DOHH2 (cell line): ENCODE measurements around the gene IRF9.

Experiments used
- H3F3A ChIP-seq: fragments of 200-600 bp; sonication (generic), shearing (Covaris generic); 2 replicates; pipeline ENCODE4 v1.6.0; 2016; ENCODE audit warnings: antibody characterized with exemption, mild to moderate bottlenecking; ENCODE audit not compliant: control insufficient read depth, insufficient read depth
- H3K27ac ChIP-seq: fragments of 200-600 bp; sonication (generic); 2 replicates; pipeline ENCODE4 v1.5.1; 2014; ENCODE audit warnings: low read depth, mild to moderate bottlenecking, low read length, moderate library complexity
- H3K27me3 ChIP-seq: fragments of 200-600 bp; sonication (generic); 2 replicates; pipeline ENCODE4 v1.6.1; 2014; ENCODE audit warnings: mild to moderate bottlenecking, low read length, mixed read lengths; ENCODE audit not compliant: control insufficient read depth
- H3K36me3 ChIP-seq: fragments of 200-600 bp; sonication (generic); 2 replicates; pipeline ENCODE4 v1.6.1; 2014; ENCODE audit warnings: mild to moderate bottlenecking, low read length, moderate library complexity, mixed read lengths; ENCODE audit not compliant: control insufficient read depth
- H3K4me1 ChIP-seq: fragments of 200-600 bp; sonication (generic); 2 replicates; pipeline ENCODE4 v1.6.1; 2014; ENCODE audit warnings: mild to moderate bottlenecking, low read length, mixed read lengths; ENCODE audit not compliant: control insufficient read depth
- H3K4me2 ChIP-seq: fragments of 200-600 bp; sonication (generic); 2 replicates; pipeline ENCODE4 v1.6.0; 2014; ENCODE audit warnings: mild to moderate bottlenecking, low read length, moderate library complexity
- H3K4me3 ChIP-seq: fragments of 200-600 bp; sonication (generic); 2 replicates; pipeline ENCODE4 v1.5.1; 2014; ENCODE audit warnings: mild to moderate bottlenecking, low read length, mixed read lengths
- H3K79me2 ChIP-seq: fragments of 200-600 bp; sonication (generic); 2 replicates; pipeline ENCODE4 v1.6.1; 2014; ENCODE audit warnings: mild to moderate bottlenecking, low read length, mixed read lengths; ENCODE audit not compliant: control insufficient read depth
- H3K9me2 ChIP-seq: fragments of 200-600 bp; sonication (generic); replicated peaks from 2 replicates; pipeline ENCODE4 v1.6.1; 2014; ENCODE audit warnings: mild to moderate bottlenecking, low read length, mixed read lengths; ENCODE audit not compliant: control insufficient read depth
- H3K9me3 ChIP-seq: fragments of 200-600 bp; sonication (generic); 2 replicates; pipeline ENCODE4 v1.6.1; 2014; ENCODE audit warnings: antibody characterized with exemption, low read length, mixed read lengths; ENCODE audit not compliant: control insufficient read depth, insufficient read depth
- H4K20me1 ChIP-seq: fragments of 200-600 bp; sonication (generic); 2 replicates; pipeline ENCODE4 v1.6.0; 2014; ENCODE audit warnings: low read depth, mild to moderate bottlenecking, antibody characterized with exemption, low read length, moderate library complexity; ENCODE audit not compliant: control insufficient read depth, insufficient read depth
- CTCF ChIP-seq: fragments of 200-600 bp; sonication (generic); IDR thresholded peaks from one replicate; pipeline ENCODE4 v1.5.1; 2014; ENCODE audit warnings: antibody characterized with exemption, mild to moderate bottlenecking, low read depth, low read length; ENCODE audit not compliant: poor library complexity, severe bottlenecking
- EZH2phosphoT487 ChIP-seq: fragments of 200-600 bp; sonication (generic); IDR thresholded peaks from 2 replicates; pipeline ENCODE4 v1.6.1; 2017; ENCODE audit warnings: borderline replicate concordance, mild to moderate bottlenecking, antibody characterized with exemption, low read length, moderate library complexity, mixed read lengths

IRF9 gene

GRCh38 chr14:24172871-24173281, 11.8 kb downstream of the IRF9 start:
- Histone ChIP-seq H3K79me2 (no peaks in the 10 kb centered on the region; the same call in 1 of the 2 replicates), H3K9me3 (no peaks in the 10 kb centered on the region), H3K4me2 (peak overlapping the region; percentile 77), H4K20me1 (no peaks in the 10 kb centered on the region), H3K27ac (no peak overlapping the region), H3K9me2 (no peaks in the 10 kb centered on the region), H3F3A (peaks cover 2% of the 10 kb centered on the region; the same call in 1 of the 2 replicates), H3K4me3 (peak overlapping the region; percentile 78; the same call in 1 of the 2 replicates), H3K36me3 (peaks cover 3% of the 10 kb centered on the region; the same call in 1 of the 2 replicates), H3K4me1 (peaks cover 22% of the 10 kb centered on the region), H3K27me3 (no peaks in the 10 kb centered on the region)
- TF ChIP-seq CTCF (no peak), EZH2phosphoT487 (no peak)

- H4K20me1 ChIP-seq: no peaks in the 10 kb centered on the region
- peaks cover 5% of the 10 kb centered on the region; the same call in 1 of the 2 replicates for H3F3A ChIP-seq
- H3K4me2 ChIP-seq: no peak overlapping the region
- H3K79me2 ChIP-seq: no peaks in the 10 kb centered on the region; the same call in 1 of the 2 replicates
- H3K36me3 ChIP-seq: peaks cover 37% of the 10 kb centered on the region
- peaks cover 10% of the 10 kb centered on the region for H3K4me1 ChIP-seq
- no peaks in the 10 kb centered on the region for H3K9me3 ChIP-seq
- no peaks in the 10 kb centered on the region for H3K27me3 ChIP-seq
- H3K9me2 ChIP-seq: no peaks in the 10 kb centered on the region
- H3K4me3 ChIP-seq: no peak overlapping the region
- TF ChIP-seq CTCF: no peak
- no peak for TF ChIP-seq EZH2phosphoT487
- H3K27ac ChIP-seq: no peak overlapping the region
These were observed 15.5 kb downstream of the IRF9 start for GRCh38 chr14:24176599-24176998.

GRCh38 chr14:24177041-24177825, 16.2 kb downstream of the IRF9 start:
- Histone ChIP-seq H4K20me1 (no peaks in the 10 kb centered on the region), H3K79me2 (no peaks in the 10 kb centered on the region; the same call in 1 of the 2 replicates), H3K9me2 (no peaks in the 10 kb centered on the region), H3K4me2 (no peak overlapping the region), H3K4me3 (no peak overlapping the region), H3K27me3 (no peaks in the 10 kb centered on the region), H3K36me3 (peaks cover 43% of the 10 kb centered on the region), H3F3A (peaks cover 5% of the 10 kb centered on the region; the same call in 1 of the 2 replicates), H3K9me3 (no peaks in the 10 kb centered on the region), H3K27ac (no peak overlapping the region), H3K4me1 (peaks cover 4% of the 10 kb centered on the region)
- no peak for TF ChIP-seq CTCF
- no peak for TF ChIP-seq EZH2phosphoT487
